Ascending aorta (tissue), 2 donors: Measurements from ENCODE around the gene TMEM256. TPM values are rescaled to one million over a fixed set of nuclear protein-coding genes. Genes with fewer than 3 reads are reported as not detected.

Experiments
- DNase-seq, 2 donors: peaks; one replicate each; pipeline ENCODE4 v3.0.0-alpha.2; 2019; ENCODE audit warnings: low spot score in 2 of 2
- H3K27ac ChIP-seq, 2 donors: fragments of 200-600 bp; sonication (generic); one replicate each; pipeline ENCODE4 v1.5.1; 2016 to 2017; ENCODE audit warnings: mild to moderate bottlenecking in 1 of 2
- H3K27me3 ChIP-seq: fragments of 200-600 bp; sonication (generic); one replicate; pipeline ENCODE4 v1.5.1; 2017
- H3K36me3 ChIP-seq, 2 donors: fragments of 200-600 bp; sonication (generic); one replicate each; pipeline ENCODE4 v1.5.1; 2016
- H3K4me1 ChIP-seq, 2 donors: fragments of 200-600 bp; sonication (generic); one replicate each; pipeline ENCODE4 v1.5.1; 2016 to 2017; ENCODE audit warnings: mild to moderate bottlenecking in 1 of 2
- H3K4me3 ChIP-seq, 2 donors: fragments of 200-600 bp; sonication (generic); one replicate each; pipeline ENCODE4 v1.5.1; 2016 to 2017; ENCODE audit warnings: mild to moderate bottlenecking in 1 of 2
- H3K9me3 ChIP-seq, 2 donors: fragments of 200-600 bp; sonication (generic); one replicate each; pipeline ENCODE4 v1.5.1; 2016
- intact Hi-C: fragments of 100-400 bp; cut with DNase I; formaldehyde crosslinking; loops from one replicate; pipeline ENCODE4 v1.15.1; 2023
- total RNA-seq: library from RNA; depleted of rRNA; stranded (reverse); fragments of >200 nt; gene quantifications from one replicate; pipeline ENCODE4 v1.1.0, GENCODE V29; 2016
- TF ChIP-seq, protein P1 (sequence below), 3 experiments: fragments of 200-600 bp in 2 of 3; fragments of 450-650 bp in 1 of 3; sonication (generic) in 2 of 3; IDR thresholded peaks; one replicate each; pipeline ENCODE4 v1.5.1; 2016 to 2019; ENCODE audit warnings: antibody characterized with exemption in 3 of 3, mild to moderate bottlenecking in 1 of 3, moderate library complexity in 1 of 3

The TMEM256 gene
- total RNA-seq: 241 TPM

DNA sequence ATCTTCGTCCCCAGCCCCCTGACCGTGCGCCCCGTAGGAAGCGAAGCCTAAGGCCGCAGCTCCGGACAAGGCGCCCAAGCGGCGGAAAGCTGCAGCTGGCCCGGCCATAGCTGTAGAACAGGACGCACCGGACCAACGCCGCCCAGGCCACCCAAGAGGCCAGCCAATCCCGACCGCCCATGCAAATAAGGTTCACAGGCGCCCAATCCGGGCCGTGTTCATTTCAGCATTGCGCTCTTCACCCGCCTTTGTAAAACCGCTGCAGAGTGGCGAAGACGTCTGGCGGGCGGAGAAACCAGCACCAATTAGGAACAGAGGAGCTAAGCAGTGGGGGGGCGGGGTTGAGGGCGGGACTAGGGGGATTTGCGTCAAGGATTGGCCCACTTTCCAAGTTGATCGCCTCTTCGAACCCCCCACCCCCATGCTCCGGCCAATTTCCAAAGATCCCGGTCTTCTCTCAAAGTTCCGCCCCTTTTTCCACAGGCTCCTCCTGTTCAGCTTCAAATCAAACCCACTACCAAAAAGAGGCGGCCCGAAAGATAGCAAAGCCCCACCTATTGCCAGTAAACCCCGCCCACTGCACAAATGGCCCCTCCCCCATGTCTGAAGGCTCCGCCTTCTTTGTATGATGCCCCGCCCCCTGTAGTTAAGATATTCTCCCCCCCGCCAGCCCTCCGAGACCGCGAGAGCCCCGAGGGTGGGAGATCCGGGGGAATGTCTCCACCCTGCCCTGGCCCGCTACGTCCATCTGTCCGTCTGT, at the start of gene TMEM256:
Gene TMEM256 (minus strand): TSS at position 121 of the 760 bp plus-strand sequence. CDS start 13 bp downstream, at position 108.
- intact Hi-C loops: loop anchor here (1.0 to 10.0 kb wide), 7 partner anchors 10 to 281 kb away; partner anchors contain the start of genes PLSCR3, POLR2A, SENP3 and TMEM102
- no peaks in the 10 kb centered on the region for H3K9me3 ChIP-seq
- H3K36me3 ChIP-seq: peaks cover 0 to under 1% of the 10 kb centered on the region in 2 donors
- peak within 1 kb of the TSS; percentile 69 to 85 for H3K4me3 ChIP-seq
- TF ChIP-seq, protein P1, sequence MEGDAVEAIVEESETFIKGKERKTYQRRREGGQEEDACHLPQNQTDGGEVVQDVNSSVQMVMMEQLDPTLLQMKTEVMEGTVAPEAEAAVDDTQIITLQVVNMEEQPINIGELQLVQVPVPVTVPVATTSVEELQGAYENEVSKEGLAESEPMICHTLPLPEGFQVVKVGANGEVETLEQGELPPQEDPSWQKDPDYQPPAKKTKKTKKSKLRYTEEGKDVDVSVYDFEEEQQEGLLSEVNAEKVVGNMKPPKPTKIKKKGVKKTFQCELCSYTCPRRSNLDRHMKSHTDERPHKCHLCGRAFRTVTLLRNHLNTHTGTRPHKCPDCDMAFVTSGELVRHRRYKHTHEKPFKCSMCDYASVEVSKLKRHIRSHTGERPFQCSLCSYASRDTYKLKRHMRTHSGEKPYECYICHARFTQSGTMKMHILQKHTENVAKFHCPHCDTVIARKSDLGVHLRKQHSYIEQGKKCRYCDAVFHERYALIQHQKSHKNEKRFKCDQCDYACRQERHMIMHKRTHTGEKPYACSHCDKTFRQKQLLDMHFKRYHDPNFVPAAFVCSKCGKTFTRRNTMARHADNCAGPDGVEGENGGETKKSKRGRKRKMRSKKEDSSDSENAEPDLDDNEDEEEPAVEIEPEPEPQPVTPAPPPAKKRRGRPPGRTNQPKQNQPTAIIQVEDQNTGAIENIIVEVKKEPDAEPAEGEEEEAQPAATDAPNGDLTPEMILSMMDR (IDR thresholded peaks at IDR 0.05): peak in 2 of 3 experiments; percentile 5 to 25
- H3K27ac ChIP-seq: peak within 1 kb of the TSS; percentile 89 to 92
- DNase-seq: peak; percentile 97 to 100
- H3K4me1 ChIP-seq: peaks cover 0 to 22% of the 10 kb centered on the region in 2 donors
- H3K27me3 ChIP-seq: no peaks in the 10 kb centered on the region

DNA sequence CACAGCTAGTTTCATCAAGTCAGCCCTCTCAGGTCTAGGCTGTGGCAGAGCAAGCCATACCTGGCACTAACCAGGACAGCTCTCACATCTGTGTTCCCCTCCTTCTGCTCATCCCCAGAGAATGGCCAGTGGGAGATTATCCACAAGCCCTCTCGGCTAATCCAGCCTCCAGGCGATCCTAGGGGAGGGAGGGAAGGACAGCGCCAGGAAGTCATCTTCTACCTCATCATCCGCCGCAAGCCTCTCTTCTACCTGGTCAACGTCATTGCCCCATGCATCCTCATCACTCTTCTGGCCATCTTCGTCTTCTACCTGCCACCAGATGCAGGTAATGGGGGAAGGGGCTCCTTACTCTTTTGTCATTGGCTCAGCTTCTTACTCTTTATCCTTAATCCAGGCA, 44.6 kb upstream of the TMEM256 start:
- intact Hi-C loops: no loop called here
- no peak for DNase-seq
- Histone ChIP-seq H3K36me3 (no peaks in the 10 kb centered on the region), H3K27ac (no peak overlapping the region), H3K4me1 (peaks cover 10 to 18% of the 10 kb centered on the region in 2 donors), H3K9me3 (no peaks in the 10 kb centered on the region), H3K27me3 (peaks cover 4% of the 10 kb centered on the region), H3K4me3 (no peak overlapping the region)
- TF ChIP-seq, protein P1 (IDR thresholded peaks at IDR 0.05): no peak

DNA sequence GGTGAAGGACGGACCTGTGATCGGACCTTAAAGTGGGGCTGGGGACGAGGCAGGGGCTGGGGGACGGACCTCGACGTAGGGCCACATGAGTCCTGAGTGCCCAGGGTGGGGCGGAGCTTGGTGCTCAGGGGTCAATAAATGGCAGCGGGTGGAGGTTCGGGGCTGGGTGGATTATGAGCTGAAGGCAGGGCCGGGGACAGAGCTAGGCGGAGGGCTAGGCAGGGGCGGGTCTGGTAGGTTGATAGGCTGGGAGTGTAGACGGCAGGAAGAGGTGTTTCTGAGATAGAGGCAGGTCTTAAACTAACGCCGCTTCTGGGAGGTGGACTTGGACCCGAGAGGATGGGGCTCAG, 41.7 kb upstream of the TMEM256 start:
- Histone ChIP-seq H3K4me1 (peaks cover 10 to 21% of the 10 kb centered on the region in 2 donors), H3K27me3 (peaks cover 4% of the 10 kb centered on the region), H3K4me3 (peak overlapping the region; percentile 60 to 62), H3K36me3 (no peaks in the 10 kb centered on the region), H3K27ac (no peak overlapping the region), H3K9me3 (no peaks in the 10 kb centered on the region)
- no peak for DNase-seq
- TF ChIP-seq, protein P1 (IDR thresholded peaks at IDR 0.05): no peak
- intact Hi-C loops: no loop called here

DNA sequence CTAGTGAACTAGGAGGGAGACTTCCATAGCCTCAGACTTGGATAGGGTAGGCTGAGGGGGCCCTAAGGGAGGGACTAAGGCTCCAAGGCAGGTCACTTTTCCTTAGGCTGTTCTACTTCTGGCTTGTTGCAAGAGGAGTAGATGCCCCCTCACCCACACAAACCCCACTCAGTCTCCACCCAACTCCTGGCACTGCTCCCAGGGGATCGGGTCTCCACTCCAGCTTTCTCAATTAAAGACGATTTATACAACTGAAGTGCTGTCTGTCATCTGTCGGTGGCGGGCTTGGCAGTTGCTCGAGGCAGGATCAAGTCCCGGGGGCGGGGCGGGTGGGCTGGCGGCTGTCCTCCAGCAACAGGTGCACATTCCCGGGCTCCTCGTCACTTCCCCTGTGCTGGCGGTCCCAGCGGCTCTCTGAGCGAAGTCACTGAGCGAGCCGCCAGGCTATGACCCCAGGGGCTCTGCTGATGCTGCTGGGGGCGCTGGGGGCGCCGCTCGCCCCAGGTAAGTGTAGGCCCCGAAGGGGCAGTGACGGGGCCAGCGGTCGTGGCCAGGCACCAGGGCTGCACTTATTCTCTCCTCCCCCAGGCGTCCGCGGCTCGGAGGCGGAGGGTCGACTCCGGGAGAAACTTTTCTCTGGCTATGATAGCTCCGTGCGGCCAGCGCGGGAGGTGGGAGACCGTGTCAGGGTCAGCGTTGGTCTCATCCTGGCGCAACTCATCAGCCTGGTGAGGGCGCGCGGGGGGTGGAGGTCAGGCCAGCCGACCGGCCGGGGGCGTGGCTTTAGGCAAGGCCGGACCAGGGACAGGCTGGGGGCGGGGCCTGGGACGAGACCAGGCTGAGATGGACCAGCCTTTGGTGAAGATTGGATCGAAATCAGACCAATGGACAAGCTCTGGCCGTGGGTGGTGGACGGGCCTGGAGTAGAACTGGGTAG, 41.1 kb upstream of the TMEM256 start, which contains the start of gene CHRNB1:
Gene CHRNB1 (plus strand): TSS at position 380 of the 937 bp plus-strand sequence. CDS start 67 bp downstream, at position 447.
- intact Hi-C loops: no loop called here
- Histone ChIP-seq H3K27me3 (peaks cover 5% of the 10 kb centered on the region), H3K27ac (peak within 1 kb of the TSS in 1 of 2 donors; percentile 34), H3K4me3 (peak within 1 kb of the TSS; percentile 60 to 62), H3K4me1 (peaks cover 15 to 27% of the 10 kb centered on the region in 2 donors), H3K36me3 (no peaks in the 10 kb centered on the region), H3K9me3 (no peaks in the 10 kb centered on the region)
- peak; percentile 44 to 84 for DNase-seq
- TF ChIP-seq, protein P1 (IDR thresholded peaks at IDR 0.05): peak in 2 of 3 experiments; percentile 5
